ENCODE measurements around the gene PYCARD. TPM values are rescaled to one million over a fixed set of nuclear protein-coding genes. Genes with fewer than 3 reads are reported as not detected.
A peak's percentile ranks its signal among the peaks of the same experiment; 100 is the strongest.

The PYCARD gene
- total RNA-seq, 2 experiments from 2014 or later, result 13.6 to 14.6 TPM

GRCh38 chr16:31186930-31187807 lies 15.4 kb downstream of the PYCARD start:
- peak overlapping the region; percentile 65 for H3K27ac Mint-ChIP-seq
- no peaks in the 10 kb centered on the region for H3K9me3 Mint-ChIP-seq
- H3K36me3 Mint-ChIP-seq, result peaks cover 97% of the 10 kb centered on the region
- no peak for DNase-seq
- H3K27me3 Mint-ChIP-seq, result no peaks in the 10 kb centered on the region
- POLR2A ChIA-PET, result interaction anchor here (0.9 to 3.8 kb wide), 3 partner anchors 14 to 93 kb away, joined by 3 to 22 read pairs (median 3); partner anchors contain the start of genes PYCARD and VKORC1
- peaks cover 92% of the 10 kb centered on the region for H3K4me1 Mint-ChIP-seq (ENCODE audit: low read depth)
- H3K4me3 Mint-ChIP-seq, result no peak overlapping the region
- intact Hi-C loops (cut with micrococcal nuclease), result no loop called here
- CTCF ChIA-PET, result interaction anchor here (0.7 kb wide), 1 partner anchor 23 kb away, joined by 3 read pairs; no protein-coding TSS in a partner anchor

GRCh38 chr16:31186176-31186575 lies 16.4 kb downstream of the PYCARD start:
- Mint-ChIP-seq H3K27me3 (no peaks in the 10 kb centered on the region), H3K36me3 (peaks cover 97% of the 10 kb centered on the region), H3K4me1 (ENCODE audit: low read depth) (peaks cover 86% of the 10 kb centered on the region), H3K4me3 (no peak overlapping the region), H3K9me3 (no peaks in the 10 kb centered on the region), H3K27ac (peak overlapping the region; percentile 58)
- POLR2A ChIA-PET, result interaction anchor here (1.1 to 3.8 kb wide), 3 partner anchors 12 to 69 kb away, joined by 3 to 22 read pairs (median 4); partner anchors contain the start of genes KAT8 and PYCARD
- CTCF ChIA-PET, result interaction anchor here (0.7 kb wide), 1 partner anchor 24 kb away, joined by 3 read pairs; no protein-coding TSS in a partner anchor
- intact Hi-C loops (cut with micrococcal nuclease), result no loop called here
- no peak for DNase-seq

- H3K4me1 Mint-ChIP-seq (ENCODE audit: low read depth), result peaks cover 79% of the 10 kb centered on the region
- intact Hi-C loops (cut with micrococcal nuclease), result no loop called here
- H3K4me3 Mint-ChIP-seq, result no peak overlapping the region
- H3K9me3 Mint-ChIP-seq, result no peaks in the 10 kb centered on the region
- peak overlapping the region; percentile 58 for H3K27ac Mint-ChIP-seq
- H3K27me3 Mint-ChIP-seq, result peaks cover 1% of the 10 kb centered on the region
- ChIA-PET POLR2A (interaction anchor here (1.6 to 3.8 kb wide), 2 partner anchors 12 to 17 kb away, joined by 4 to 22 read pairs; partner anchors contain the start of gene PYCARD), CTCF (no interaction called here)
- H3K36me3 Mint-ChIP-seq, result peaks cover 95% of the 10 kb centered on the region
- DNase-seq, result no peak
These were observed 17.2 kb downstream of the PYCARD start for GRCh38 chr16:31185339-31185738.

- intact Hi-C loops (cut with micrococcal nuclease), result no loop called here
- no peaks in the 10 kb centered on the region for H3K9me3 Mint-ChIP-seq
- no peak for DNase-seq
- H3K4me3 Mint-ChIP-seq, result no peak overlapping the region
- CTCF ChIA-PET, result interaction anchor here (0.6 kb wide), 1 partner anchor 26 kb away, joined by 3 read pairs; no protein-coding TSS in a partner anchor
- H3K36me3 Mint-ChIP-seq, result peaks cover 94% of the 10 kb centered on the region
- POLR2A ChIA-PET, result interaction anchor here (1.6 to 3.8 kb wide), 3 partner anchors 8 to 17 kb away, joined by 4 to 22 read pairs (median 7); partner anchors contain the start of gene PYCARD
- peaks cover 3% of the 10 kb centered on the region for H3K27me3 Mint-ChIP-seq
- peaks cover 76% of the 10 kb centered on the region for H3K4me1 Mint-ChIP-seq (ENCODE audit: low read depth)
- peak overlapping the region; percentile 58 for H3K27ac Mint-ChIP-seq
These were observed 17.7 kb downstream of the PYCARD start for GRCh38 chr16:31184888-31185287.

GRCh38 chr16:31183432-31184428 lies 18.8 kb downstream of the PYCARD start:
- H3K27ac Mint-ChIP-seq, result peak overlapping the region; percentile 81
- intact Hi-C loops (cut with micrococcal nuclease), result no loop called here
- no peaks in the 10 kb centered on the region for H3K9me3 Mint-ChIP-seq
- peaks cover 83% of the 10 kb centered on the region for H3K36me3 Mint-ChIP-seq
- peaks cover 4% of the 10 kb centered on the region for H3K27me3 Mint-ChIP-seq
- H3K4me3 Mint-ChIP-seq, result peak overlapping the region; percentile 86
- no peak for DNase-seq
- CTCF ChIA-PET, result interaction anchor here (0.6 to 1.4 kb wide), 3 partner anchors 28 to 117 kb away, joined by 3 to 7 read pairs (median 3); no protein-coding TSS in a partner anchor
- POLR2A ChIA-PET, result interaction anchor here (0.7 to 3.8 kb wide), 6 partner anchors 9 to 274 kb away, joined by 3 to 22 read pairs (median 4); partner anchors contain the start of gene PYCARD
- H3K4me1 Mint-ChIP-seq (ENCODE audit: low read depth), result peaks cover 68% of the 10 kb centered on the region

- intact Hi-C loops (cut with micrococcal nuclease), result no loop called here
- peaks cover 63% of the 10 kb centered on the region for H3K4me1 Mint-ChIP-seq (ENCODE audit: low read depth)
These were observed 20.2 kb downstream of the PYCARD start for GRCh38 chr16:31182391-31182790.

GRCh38 chr16:31181102-31181830 lies 21.3 kb downstream of the PYCARD start:
- peaks cover 4% of the 10 kb centered on the region for H3K27me3 Mint-ChIP-seq
- POLR2A ChIA-PET, result interaction anchor here (0.8 to 4.1 kb wide), 18 partner anchors 8 to 696 kb away, joined by 3 to 44 read pairs (median 6); partner anchors contain the start of genes KAT8, PRSS8, PYCARD and ZNF267

More at GRCh38 chr16:31182391-31182790, 20.2 kb downstream of the PYCARD start:
- no peak for DNase-seq
- H3K27ac Mint-ChIP-seq, result peak overlapping the region; percentile 81
- POLR2A ChIA-PET, result interaction anchor here (0.8 to 1.3 kb wide), 8 partner anchors 11 to 40 kb away, joined by 3 to 5 read pairs (median 3); partner anchors contain the start of gene PYCARD
- peaks cover 70% of the 10 kb centered on the region for H3K36me3 Mint-ChIP-seq
- H3K27me3 Mint-ChIP-seq, result peaks cover 4% of the 10 kb centered on the region
- H3K9me3 Mint-ChIP-seq, result no peaks in the 10 kb centered on the region
- CTCF ChIA-PET, result interaction anchor here (0.8 to 1.3 kb wide), 2 partner anchors 40 to 198 kb away, joined by 3 to 6 read pairs; partner anchors contain the start of gene HSD3B7
- H3K4me3 Mint-ChIP-seq, result peak overlapping the region; percentile 86

GRCh38 chr16:31179747-31180459 lies 22.7 kb downstream of the PYCARD start, which contains the start of gene FUS:
Gene FUS (plus strand): TSS chr16:31180139. CDS start chr16:31180215, 76 bp downstream.
- Mint-ChIP-seq H3K36me3 (peaks cover 45% of the 10 kb centered on the region), H3K27me3 (peaks cover 4% of the 10 kb centered on the region), H3K4me3 (peak within 1 kb of the TSS; percentile 86), H3K4me1 (ENCODE audit: low read depth) (peaks cover 44% of the 10 kb centered on the region), H3K9me3 (no peaks in the 10 kb centered on the region), H3K27ac (peak within 1 kb of the TSS; percentile 99)
- intact Hi-C loops (cut with micrococcal nuclease), result loop anchor here (1.0 to 5.0 kb wide), 4 partner anchors 38 to 697 kb away; partner anchors contain the start of genes ZNF646 and ZNF668
- ChIA-PET CTCF (interaction anchor here (0.6 to 2.1 kb wide), 3 partner anchors 19 to 689 kb away, joined by 3 to 14 read pairs (median 4); no protein-coding TSS in a partner anchor), POLR2A (interaction anchor here (0.5 to 4.1 kb wide), 29 partner anchors 10 to 697 kb away, joined by 3 to 44 read pairs (median 5); partner anchors contain the start of genes ARMC5, BCKDK, KAT8 and ORAI3)
- peak; percentile 93 for DNase-seq

More at GRCh38 chr16:31181102-31181830, 21.3 kb downstream of the PYCARD start:
- DNase-seq, result peak; percentile 61
- peaks cover 59% of the 10 kb centered on the region for H3K36me3 Mint-ChIP-seq
- peak overlapping the region; percentile 86 for H3K4me3 Mint-ChIP-seq
- intact Hi-C loops (cut with micrococcal nuclease), result no loop called here
- H3K4me1 Mint-ChIP-seq (ENCODE audit: low read depth), result peaks cover 58% of the 10 kb centered on the region
- H3K27ac Mint-ChIP-seq, result peak overlapping the region; percentile 99
- CTCF ChIA-PET, result interaction anchor here (2.1 kb wide), 1 partner anchor 39 kb away, joined by 14 read pairs; no protein-coding TSS in a partner anchor
- H3K9me3 Mint-ChIP-seq, result no peaks in the 10 kb centered on the region

- Mint-ChIP-seq H3K9me3 (no peaks in the 10 kb centered on the region), H3K27ac (peak overlapping the region; percentile 99), H3K4me3 (peak overlapping the region; percentile 86), H3K36me3 (peaks cover 41% of the 10 kb centered on the region), H3K4me1 (ENCODE audit: low read depth) (peaks cover 40% of the 10 kb centered on the region), H3K27me3 (peaks cover 4% of the 10 kb centered on the region)
- ChIA-PET CTCF (interaction anchor here (0.6 to 2.1 kb wide), 3 partner anchors 19 to 689 kb away, joined by 3 to 14 read pairs (median 4); no protein-coding TSS in a partner anchor), POLR2A (interaction anchor here (0.5 to 4.1 kb wide), 22 partner anchors 10 to 694 kb away, joined by 3 to 44 read pairs (median 6); partner anchors contain the start of genes ARMC5, BCKDK, KAT8 and ORAI3)
- DNase-seq, result no peak
- intact Hi-C loops (cut with micrococcal nuclease), result loop anchor here (1.0 to 5.0 kb wide), 3 partner anchors 37 to 698 kb away; no protein-coding TSS in a partner anchor
These were observed 23.3 kb downstream of the PYCARD start for GRCh38 chr16:31179219-31179746.
